Astrocyte of the cerebellum (primary cell): ENCODE data around the gene THRSP.

Experiments
- DNase-seq: peaks from one replicate; pipeline ENCODE4 v3.0.0-alpha.2; 2011; ENCODE audit warnings: low read depth
- H3K4me3 ChIP-seq: 2 replicates; pipeline ENCODE4 v1.5.1; 2011; ENCODE audit warnings: mild to moderate bottlenecking, low read depth, low read length, moderate library complexity
- CTCF ChIP-seq: IDR thresholded peaks from 2 replicates; pipeline ENCODE4 v1.5.1; 2012; ENCODE audit warnings: low read length, low read depth, moderate library complexity, mild to moderate bottlenecking; ENCODE audit errors: missing control alignments
- in situ Hi-C: cut with HindIII; loops from 2 replicates; pipeline ENCODE4 v1.10.0; 2017; ENCODE audit warnings: low sequenced_read_pairs

Gene THRSP

GRCh38 chr11:78033040-78033439, 30.6 kb upstream of the THRSP start:
- in situ Hi-C loops: no loop called here
- H3K4me3 ChIP-seq: no peak overlapping the region
- no peak for DNase-seq
- TF ChIP-seq CTCF: no peak

GRCh38 chr11:78034623-78035022, 29.0 kb upstream of the THRSP start:
- TF ChIP-seq CTCF: no peak

GRCh38 chr11:78036313-78036712, 27.3 kb upstream of the THRSP start:
- no peak for DNase-seq
- H3K4me3 ChIP-seq: no peak overlapping the region
- in situ Hi-C loops: no loop called here
- TF ChIP-seq CTCF: no peak

More at GRCh38 chr11:78034623-78035022, 29.0 kb upstream of the THRSP start:
- H3K4me3 ChIP-seq: no peak overlapping the region
- no peak for DNase-seq
- in situ Hi-C loops: no loop called here

GRCh38 chr11:78037056-78037455, 26.6 kb upstream of the THRSP start:
- no peak for TF ChIP-seq CTCF
- DNase-seq: no peak
- H3K4me3 ChIP-seq: no peak overlapping the region
- in situ Hi-C loops: no loop called here

DNA sequence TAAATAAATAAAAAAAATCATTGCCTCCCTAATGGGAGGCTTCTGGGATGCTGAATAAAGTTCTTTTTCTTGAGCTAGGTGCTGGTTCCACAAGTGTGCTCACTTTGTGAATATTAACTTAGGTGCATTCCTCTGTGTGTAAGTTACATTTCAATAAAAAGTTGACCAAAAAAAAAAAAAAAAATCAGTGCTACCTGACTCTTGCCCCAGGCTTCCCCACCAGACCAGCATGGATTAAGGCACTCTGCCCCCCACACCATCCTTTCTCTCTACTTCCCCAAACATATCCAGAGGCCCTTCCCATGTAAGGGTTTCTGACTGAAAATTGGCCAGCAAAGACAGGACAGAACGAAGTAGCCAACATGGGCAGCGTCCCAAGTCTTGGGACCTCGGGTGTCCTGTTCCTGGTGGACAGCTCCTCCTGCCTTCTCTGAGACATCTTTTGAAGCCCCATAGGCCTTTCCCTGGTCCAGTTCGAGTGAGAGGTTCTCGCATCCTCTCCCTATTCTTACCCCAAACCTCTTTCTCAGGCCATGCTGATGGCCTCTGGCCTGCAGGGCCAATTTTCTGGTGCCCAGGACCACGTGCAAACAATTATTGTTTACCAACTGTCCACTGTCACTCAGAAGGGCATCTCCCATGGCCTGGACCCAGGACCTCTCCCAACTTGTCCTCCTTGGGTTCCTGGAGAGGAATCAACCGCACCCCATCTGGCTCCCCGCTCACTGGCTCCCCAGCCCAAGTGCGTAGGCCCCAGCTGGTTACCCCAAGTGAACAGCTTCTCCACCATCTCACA, 25.6 kb upstream of the THRSP start:
- no peak for DNase-seq
- in situ Hi-C loops: no loop called here
- TF ChIP-seq CTCF: no peak
- no peak overlapping the region for H3K4me3 ChIP-seq

GRCh38 chr11:78038697-78039313, 24.9 kb upstream of the THRSP start:
- no peak overlapping the region for H3K4me3 ChIP-seq
- DNase-seq: no peak
- TF ChIP-seq CTCF: no peak
- in situ Hi-C loops: no loop called here
